Activated CD8-positive, alpha-beta memory T cell treated with anti-CD3 and anti-CD28 coated beads for 36 hours (primary cell): ENCODE measurements around the gene DNAAF5. TPM values are rescaled to one million over a fixed set of nuclear protein-coding genes. Genes with fewer than 3 reads are reported as not detected.
"Not testable (repeated sequence)": the region's sequence is repeated elsewhere in the genome, so short reads cannot be mapped to it uniquely, and the experiment has no call there.

Experiments used
- CTCF ChIA-PET: fragments of 350-600 bp; sonication (Branson Sonifier 250); formaldehyde crosslinking; loops from one replicate; lab custom pipeline; 2021; ENCODE audit warnings: antibody characterized with exemption; lab: Charles Lee
- POLR2A ChIA-PET: fragments of 350-600 bp; sonication (Branson Sonifier 250); formaldehyde crosslinking; loops from one replicate; lab custom pipeline; 2021; ENCODE audit warnings: antibody characterized with exemption; lab: Charles Lee
- total RNA-seq, 2 experiments: library from RNA; stranded (reverse); gene quantifications; one replicate each; pipeline ENCODE4 v1.2.3, GENCODE V29; 2021

The DNAAF5 gene
- total RNA-seq, 2 experiments from 2014 or later, result 54.1 to 55.5 TPM

GRCh38 chr7:741850-742249 lies 15.4 kb downstream of the DNAAF5 start:
- CTCF ChIA-PET, result interaction anchor here (0.9 kb wide), 1 partner anchor 9 kb away, joined by 3 read pairs; no protein-coding TSS in a partner anchor
- POLR2A ChIA-PET, result no interaction called here

GRCh38 chr7:742791-743190 lies 16.3 kb downstream of the DNAAF5 start:
- POLR2A ChIA-PET, result no interaction called here
- CTCF ChIA-PET, result no interaction called here

- CTCF ChIA-PET, result not testable (repeated sequence)
- POLR2A ChIA-PET, result interaction anchor here (0.6 kb wide), 1 partner anchor 124 kb away, joined by 3 read pairs; no protein-coding TSS in a partner anchor
These were observed 17.0 kb downstream of the DNAAF5 start for GRCh38 chr7:743341-744127.

- POLR2A ChIA-PET, CTCF ChIA-PET: not testable (repeated sequence)
These were observed 17.6 kb downstream of the DNAAF5 start for GRCh38 chr7:744128-744520.

GRCh38 chr7:744854-745430 lies 18.4 kb downstream of the DNAAF5 start:
- CTCF ChIA-PET, result no interaction called here
- POLR2A ChIA-PET, result no interaction called here

GRCh38 chr7:745431-746154 lies 19.1 kb downstream of the DNAAF5 start:
- ChIA-PET POLR2A (no interaction called here), CTCF (no interaction called here)

- POLR2A ChIA-PET, result no interaction called here
- CTCF ChIA-PET, result no interaction called here
These were observed 19.9 kb downstream of the DNAAF5 start for GRCh38 chr7:746155-747061.

GRCh38 chr7:747186-747585 lies 20.7 kb downstream of the DNAAF5 start:
- POLR2A ChIA-PET, result no interaction called here
- CTCF ChIA-PET, result no interaction called here

GRCh38 chr7:748446-748845 lies 21.9 kb downstream of the DNAAF5 start:
- CTCF ChIA-PET, result no interaction called here

GRCh38 chr7:749140-749551 lies 22.6 kb downstream of the DNAAF5 start:
- CTCF ChIA-PET, result no interaction called here

More at GRCh38 chr7:748446-748845, 21.9 kb downstream of the DNAAF5 start:
- POLR2A ChIA-PET, result no interaction called here

GRCh38 chr7:750111-750905 lies 23.8 kb downstream of the DNAAF5 start:
- ChIA-PET CTCF (no interaction called here), POLR2A (no interaction called here)

More at GRCh38 chr7:749140-749551, 22.6 kb downstream of the DNAAF5 start:
- POLR2A ChIA-PET, result no interaction called here

GRCh38 chr7:751826-752225 lies 25.3 kb downstream of the DNAAF5 start:
- ChIA-PET CTCF (no interaction called here), POLR2A (no interaction called here)

- POLR2A ChIA-PET, CTCF ChIA-PET: not testable (repeated sequence)
These were observed 25.8 kb downstream of the DNAAF5 start for GRCh38 chr7:752256-752655.

- ChIA-PET CTCF (no interaction called here), POLR2A (no interaction called here)
These were observed 26.7 kb downstream of the DNAAF5 start for GRCh38 chr7:753190-753589.

GRCh38 chr7:754531-755412 lies 28.3 kb downstream of the DNAAF5 start:
- ChIA-PET CTCF (no interaction called here), POLR2A (no interaction called here)

GRCh38 chr7:755413-755805 lies 28.9 kb downstream of the DNAAF5 start:
- ChIA-PET CTCF (no interaction called here), POLR2A (no interaction called here)

GRCh38 chr7:756231-756927 lies 29.9 kb downstream of the DNAAF5 start:
- CTCF ChIA-PET, result no interaction called here
- POLR2A ChIA-PET, result no interaction called here
